Renal pelvis (tissue), 12 donors: ENCODE results near the gene FOXJ2. TPM values are rescaled to one million over a fixed set of nuclear protein-coding genes. Genes with fewer than 3 reads are reported as not detected.
"Not testable (repeated sequence)": the region's sequence is repeated elsewhere in the genome, so short reads cannot be mapped to it uniquely, and the experiment has no call there.

ENCODE experiments used
- DNase-seq: peaks from one replicate; pipeline ENCODE4 v3.0.0-alpha.2; 2013
- long read RNA-seq, 16 experiments: transcript quantifications; one replicate each; lab custom pipeline, GENCODE V29; 2026
- polyA plus RNA-seq, 3 donors: library from polyadenylated mRNA; unstranded; fragments of 120-200 nt; gene quantifications; one replicate each; pipeline ENCODE4 v1.2.1, GENCODE V29; 2013; ENCODE audit not compliant: insufficient read length in 3 of 3

FOXJ2 gene
- polyA plus RNA-seq: 10 to 100 TPM; 20.1 to 24.1 (median 23.3) TPM
- long read RNA-seq, donor 1: 0 reads
- long read RNA-seq, donor 2, partial matches to known transcripts: 7 of 8 reads
- long read RNA-seq, donor 2, other reads (novel, unspliced or antisense): 0 of 8 reads
- long read RNA-seq, donor 3, full-length matches to known transcripts: 2 of 2 reads
- long read RNA-seq, donor 3, partial matches to known transcripts: 0 of 2 reads
- long read RNA-seq, donor 3, other reads (novel, unspliced or antisense): 0 of 2 reads
- long read RNA-seq, donor 4, full-length matches to known transcripts: 1 of 1 reads
- long read RNA-seq, donor 4, partial matches to known transcripts: 0 of 1 reads
- long read RNA-seq, donor 4, other reads (novel, unspliced or antisense): 0 of 1 reads
- long read RNA-seq, donor 5: 0 reads
- long read RNA-seq, donor 6, full-length matches to known transcripts: 2 of 9 reads
- long read RNA-seq, donor 6, partial matches to known transcripts: 7 of 9 reads
- long read RNA-seq, donor 6, other reads (novel, unspliced or antisense): 0 of 9 reads
- long read RNA-seq, donor 7, partial matches to known transcripts: 7 of 7 reads
- long read RNA-seq, donor 7, other reads (novel, unspliced or antisense): 0 of 7 reads
- long read RNA-seq, donor 8, full-length matches to known transcripts: 2 of 32 reads
- long read RNA-seq, donor 8, partial matches to known transcripts: 30 of 32 reads
- long read RNA-seq, donor 8, other reads (novel, unspliced or antisense): 0 of 32 reads
- long read RNA-seq, donor 9: 0 reads
- long read RNA-seq, donor 10, partial matches to known transcripts: 13 of 13 reads
- long read RNA-seq, donor 10, other reads (novel, unspliced or antisense): 0 of 13 reads
- long read RNA-seq, donor 11, partial matches to known transcripts: 7 of 7 reads
- long read RNA-seq, donor 11, other reads (novel, unspliced or antisense): 0 of 7 reads
- long read RNA-seq, donor 12, full-length matches to known transcripts: 3 of 3 reads
- long read RNA-seq, donor 12, partial matches to known transcripts: 0 of 3 reads
- long read RNA-seq, donor 12, other reads (novel, unspliced or antisense): 0 of 3 reads
- long read RNA-seq, donor 13: 0 reads
- long read RNA-seq, donor 14: 0 reads
- long read RNA-seq, donor 15, partial matches to known transcripts: 56 of 57 reads
- long read RNA-seq, donor 15, other reads (novel, unspliced or antisense): 0 of 57 reads
- long read RNA-seq, donor 16: 0 reads

GRCh38 chr12:8032242-8033152 lies at the start of gene FOXJ2:
Gene FOXJ2, plus strand, starts transcription at chr12:8032716. Its CDS starts 7,117 bp downstream, at chr12:8039833.
- peak; percentile 77 for DNase-seq

- not testable (repeated sequence) for DNase-seq
Observed at GRCh38 chr12:7983019-7983418, 49.5 kb upstream of the FOXJ2 start.

GRCh38 chr12:7983460-7983859 lies 49.1 kb upstream of the FOXJ2 start:
- DNase-seq: not testable (repeated sequence)

- no peak for DNase-seq
Observed at GRCh38 chr12:7984900-7985299, 47.6 kb upstream of the FOXJ2 start.

GRCh38 chr12:7985802-7986418 lies 46.6 kb upstream of the FOXJ2 start:
- no peak for DNase-seq

- DNase-seq: no peak
Observed at GRCh38 chr12:7989827-7990491, 42.6 kb upstream of the FOXJ2 start.

- no peak for DNase-seq
Observed at GRCh38 chr12:7991535-7991934, 41.0 kb upstream of the FOXJ2 start.

GRCh38 chr12:7994731-7995205 lies 37.7 kb upstream of the FOXJ2 start:
- DNase-seq: no peak

GRCh38 chr12:7995266-7995963 lies 37.1 kb upstream of the FOXJ2 start:
- peak; percentile 66 for DNase-seq

- not testable (repeated sequence) for DNase-seq
Observed at GRCh38 chr12:8000827-8001226, 31.7 kb upstream of the FOXJ2 start.

GRCh38 chr12:8001496-8001895 lies 31.0 kb upstream of the FOXJ2 start:
- DNase-seq: not testable (repeated sequence)

- not testable (repeated sequence) for DNase-seq
Observed at GRCh38 chr12:8004897-8005296, 27.6 kb upstream of the FOXJ2 start.

GRCh38 chr12:8011331-8011730 lies 21.2 kb upstream of the FOXJ2 start:
- no peak for DNase-seq

GRCh38 chr12:8012651-8013309 lies 19.7 kb upstream of the FOXJ2 start:
- no peak for DNase-seq

GRCh38 chr12:8014836-8015235 lies 17.7 kb upstream of the FOXJ2 start:
- no peak for DNase-seq

- DNase-seq: not testable (repeated sequence)
Observed at GRCh38 chr12:8018213-8018612, 14.3 kb upstream of the FOXJ2 start.

GRCh38 chr12:8018666-8019581 lies 13.6 kb upstream of the FOXJ2 start:
- DNase-seq: peak; percentile 51
